ENCODE measurements around the gene NPY4R2.
"Not testable (repeated sequence)": the region's sequence is repeated elsewhere in the genome, so short reads cannot be mapped to it uniquely, and the experiment has no call there.

The NPY4R2 gene

DNA sequence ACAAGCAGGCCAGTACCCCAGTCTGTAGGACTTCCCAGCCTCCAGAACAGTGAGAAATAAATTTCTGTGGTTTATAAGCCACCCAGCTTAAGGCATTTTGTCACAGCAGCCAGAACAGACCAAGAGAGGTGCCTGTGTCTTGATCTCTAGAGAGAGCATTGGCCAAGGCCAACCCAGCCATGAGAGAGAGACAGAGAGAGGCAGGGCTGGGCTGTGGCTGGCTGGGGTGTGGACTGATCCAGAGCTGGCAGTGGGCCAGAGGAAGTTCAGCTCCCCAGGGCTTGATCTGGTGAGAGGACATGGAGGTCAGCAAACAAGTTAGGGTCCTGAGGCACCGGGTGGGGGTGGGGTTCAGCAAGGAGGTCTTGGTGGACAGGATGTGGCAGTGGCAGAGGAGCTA, 14.4 kb downstream of the NPY4R2 start:
- not testable (repeated sequence) for DNase-seq (ENCODE audit: low read depth in 3 of 3)

DNA sequence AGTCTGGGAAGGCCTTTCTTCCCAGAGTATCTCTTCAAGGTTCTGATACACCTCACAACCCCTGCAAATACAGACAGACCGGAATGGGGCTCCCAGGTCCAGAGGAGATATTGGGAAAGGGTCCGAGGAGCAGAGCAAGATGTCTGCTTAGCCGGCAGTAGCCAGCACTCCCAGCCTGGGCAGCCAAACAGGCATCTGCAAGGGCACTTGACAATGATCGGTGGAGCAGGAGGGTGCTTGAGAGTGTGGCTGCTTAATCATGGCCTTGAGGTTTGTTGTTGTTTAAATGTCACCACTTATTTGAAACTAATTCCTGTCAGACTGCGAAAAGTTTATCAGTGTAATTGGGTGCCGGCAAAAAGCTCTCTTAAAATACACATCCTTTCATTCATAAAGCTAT, 15.0 kb downstream of the NPY4R2 start:
- DNase-seq (ENCODE audit: low read depth in 3 of 3): not testable (repeated sequence)

DNA sequence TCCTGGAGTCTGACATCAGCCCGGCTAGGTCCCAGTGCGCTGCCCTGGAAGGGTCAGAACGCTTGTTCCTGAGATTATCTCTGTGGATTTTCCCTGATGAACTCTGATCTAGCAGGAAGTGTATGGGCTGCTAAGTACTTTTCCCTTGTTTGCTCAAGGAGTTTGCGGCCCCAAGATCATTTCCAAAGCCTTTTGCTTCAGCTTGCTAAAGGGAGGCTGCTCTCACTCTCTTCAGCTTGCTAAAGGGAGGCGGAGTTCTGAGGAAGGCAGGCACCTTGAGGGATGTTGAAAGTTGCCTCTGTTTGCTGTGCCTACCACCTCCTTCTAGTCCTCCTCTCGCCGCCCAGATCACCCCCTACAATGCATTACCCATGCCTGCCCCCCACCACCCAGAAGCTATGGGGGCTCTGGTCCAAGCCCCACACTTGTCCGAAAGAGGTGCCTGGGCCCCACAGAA, 18.3 kb downstream of the NPY4R2 start:
- DNase-seq (ENCODE audit: low read depth in 3 of 3): not testable (repeated sequence)

DNA sequence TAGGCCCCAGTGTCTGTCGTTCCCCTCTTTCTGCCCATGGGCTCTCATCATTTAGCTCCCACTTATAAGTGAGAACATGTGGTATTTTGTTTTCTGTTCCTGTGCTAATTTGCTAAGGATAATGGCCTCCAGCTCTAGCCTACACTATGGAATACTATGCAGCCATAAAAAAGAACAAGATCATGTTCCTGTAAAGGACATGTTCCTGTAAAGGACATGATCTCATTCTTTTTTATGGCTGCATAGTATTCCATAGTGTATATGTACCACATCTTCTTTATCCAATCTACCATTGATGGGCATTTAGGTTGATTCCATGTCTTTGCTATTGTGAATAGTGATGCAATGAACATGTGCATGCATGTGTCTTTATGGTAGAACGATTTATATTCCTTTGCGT, 19.2 kb downstream of the NPY4R2 start:
- DNase-seq (ENCODE audit: low read depth in 3 of 3): not testable (repeated sequence)

DNA sequence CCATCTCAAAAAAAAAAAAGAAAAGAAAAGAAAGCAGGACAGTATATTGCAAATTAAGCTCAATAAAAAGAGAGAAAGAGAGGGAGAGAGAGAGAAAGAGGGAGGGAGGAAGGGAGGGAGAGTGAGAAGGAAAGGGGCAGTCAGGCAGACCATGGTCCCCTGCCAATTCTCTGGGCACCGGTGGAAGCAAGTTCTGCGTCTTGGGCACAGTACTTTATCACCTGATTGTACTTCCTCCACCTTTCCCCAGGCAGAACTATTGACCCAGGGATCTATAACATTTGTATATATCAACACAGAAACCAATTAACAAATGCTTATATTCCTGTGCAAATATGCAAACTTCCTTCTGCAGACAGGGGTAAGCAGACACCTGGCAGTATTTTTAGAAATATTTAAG, 22.4 kb downstream of the NPY4R2 start:
- not testable (repeated sequence) for DNase-seq (ENCODE audit: low read depth in 3 of 3)

DNA sequence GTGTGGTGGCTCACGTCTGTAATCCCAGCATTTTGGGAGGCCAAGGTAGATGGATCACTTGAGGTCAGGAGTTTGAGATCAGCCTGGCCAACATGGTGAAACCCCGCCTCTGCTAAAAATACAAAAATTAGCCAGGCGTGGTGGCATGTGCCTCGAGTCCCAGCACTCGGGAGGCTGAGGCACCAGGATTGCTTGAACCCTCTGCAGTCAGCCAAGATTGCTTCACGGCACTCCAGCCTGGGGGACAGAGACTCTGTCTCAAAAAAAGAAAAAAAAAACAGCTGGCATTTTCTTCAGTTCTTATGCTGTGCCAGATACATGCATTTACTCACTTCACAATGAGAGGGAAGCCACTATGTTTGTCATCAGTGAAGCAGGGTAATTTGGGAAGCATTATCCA, 22.9 kb downstream of the NPY4R2 start:
- DNase-seq (ENCODE audit: low read depth in 3 of 3): not testable (repeated sequence)

DNA sequence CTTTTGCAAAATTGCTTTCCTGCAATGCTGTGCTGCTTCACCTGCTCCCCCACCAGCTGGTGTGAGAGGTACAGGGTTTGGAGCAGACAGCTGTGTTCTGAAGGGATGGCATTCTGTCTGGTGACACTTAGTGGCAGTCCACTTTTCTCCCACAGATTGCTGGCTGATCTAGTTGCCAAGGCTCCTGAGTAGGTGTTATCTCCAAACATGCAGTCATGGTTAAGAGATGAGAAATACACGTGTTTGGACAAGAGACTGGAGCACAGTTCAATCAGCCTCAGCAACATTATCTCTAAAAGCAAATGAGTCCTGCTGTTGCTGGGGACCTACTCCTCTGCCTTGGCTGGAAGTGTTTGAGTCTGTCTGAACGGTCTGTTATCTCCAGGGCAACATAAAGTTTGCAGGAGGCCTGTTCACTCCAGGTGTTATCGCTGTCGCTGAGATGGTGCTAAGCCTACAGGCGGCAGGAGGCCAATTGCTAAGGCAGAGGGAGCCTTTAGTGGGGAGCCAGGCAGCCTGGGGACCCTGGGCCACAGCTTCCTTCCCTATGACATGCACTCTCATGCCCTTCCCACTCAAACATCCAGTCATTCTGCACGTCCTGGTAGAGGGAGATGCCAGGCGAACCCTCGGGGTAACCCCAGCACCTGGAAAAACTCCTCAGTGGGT, 24.0 kb downstream of the NPY4R2 start:
- DNase-seq (ENCODE audit: low read depth in 3 of 3): not testable (repeated sequence)

DNA sequence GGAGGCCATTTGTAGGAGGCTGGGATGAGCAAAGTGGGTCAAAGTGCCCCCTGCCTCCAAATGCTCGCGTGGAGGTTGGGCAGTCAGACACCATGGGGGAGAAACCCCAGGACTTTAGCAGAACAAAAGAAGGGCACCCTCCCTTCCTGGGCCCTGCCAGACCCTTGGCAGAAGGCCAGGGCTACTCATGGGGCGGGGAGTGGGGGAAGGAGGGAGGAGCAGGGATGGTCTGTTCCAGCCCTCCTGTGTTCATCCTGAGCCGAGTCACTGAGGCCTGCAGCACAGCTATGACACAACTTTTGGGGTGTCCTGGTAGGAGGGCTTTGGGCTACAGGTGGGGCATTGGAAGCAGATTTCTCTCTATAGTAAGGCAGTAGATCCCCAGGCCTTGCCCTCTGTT, 24.9 kb downstream of the NPY4R2 start:
- not testable (repeated sequence) for DNase-seq (ENCODE audit: low read depth in 3 of 3)

DNA sequence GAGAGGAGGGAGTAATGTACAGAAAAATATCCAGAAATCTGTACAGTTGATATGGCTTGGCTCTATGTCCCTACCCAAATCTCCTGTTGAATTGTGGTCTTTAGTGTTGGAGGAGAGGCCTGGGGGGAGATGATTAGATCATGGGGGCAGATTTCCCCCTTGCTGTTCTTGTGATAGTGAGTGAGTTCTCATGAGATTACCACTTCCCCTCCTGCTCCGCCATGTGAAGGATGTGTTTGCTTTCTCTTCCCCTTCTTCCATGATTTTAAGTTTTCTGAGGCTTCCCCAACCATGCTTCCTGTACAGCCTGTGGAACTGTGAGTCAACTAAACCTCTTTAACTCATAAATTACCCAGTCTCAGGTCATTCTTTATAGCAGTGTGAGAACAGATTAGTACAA, 29.0 kb downstream of the NPY4R2 start:
- not testable (repeated sequence) for DNase-seq (ENCODE audit: low read depth in 3 of 3)

DNA sequence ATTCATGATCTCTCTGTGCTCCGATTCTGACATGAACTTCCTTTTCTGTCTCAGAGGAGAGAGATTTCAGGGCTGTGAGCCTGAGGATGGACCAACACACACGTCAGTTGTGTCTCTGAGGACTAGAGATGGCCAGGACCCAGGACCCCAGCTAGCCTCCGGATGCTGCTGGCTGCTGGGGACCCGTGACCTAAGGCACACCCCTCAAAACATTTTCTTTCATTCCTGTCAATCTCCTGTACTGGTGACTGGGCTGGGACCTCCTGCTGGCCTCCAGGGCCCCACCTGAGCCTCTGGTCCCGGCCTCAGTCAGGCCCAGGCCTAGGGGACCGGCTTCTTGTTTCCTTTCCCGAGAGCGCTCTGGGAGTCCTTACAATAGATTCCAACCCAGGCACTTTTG, 38.7 kb downstream of the NPY4R2 start:
- not testable (repeated sequence) for DNase-seq (ENCODE audit: low read depth in 3 of 3)

DNA sequence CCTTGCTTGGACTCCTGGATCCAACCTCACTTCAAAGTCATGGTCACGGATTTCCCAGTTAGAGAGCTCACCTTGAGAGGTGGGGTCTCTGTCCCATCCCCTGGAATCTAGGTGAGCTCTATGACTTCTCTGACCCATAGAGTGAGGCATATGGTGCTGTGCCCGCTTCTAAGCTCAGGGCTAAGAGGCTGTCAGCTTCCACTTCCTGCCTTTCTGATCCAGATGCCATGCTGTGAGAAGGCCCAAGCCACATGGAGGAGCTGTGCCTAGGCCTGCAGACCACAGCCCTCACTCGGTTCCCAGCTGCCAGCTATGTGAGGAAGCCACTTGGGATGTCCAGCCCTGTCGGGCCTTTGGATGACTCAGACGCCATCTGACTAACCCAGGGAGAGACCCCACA, 41.2 kb downstream of the NPY4R2 start:
- DNase-seq (ENCODE audit: low read depth in 3 of 3): not testable (repeated sequence)

DNA sequence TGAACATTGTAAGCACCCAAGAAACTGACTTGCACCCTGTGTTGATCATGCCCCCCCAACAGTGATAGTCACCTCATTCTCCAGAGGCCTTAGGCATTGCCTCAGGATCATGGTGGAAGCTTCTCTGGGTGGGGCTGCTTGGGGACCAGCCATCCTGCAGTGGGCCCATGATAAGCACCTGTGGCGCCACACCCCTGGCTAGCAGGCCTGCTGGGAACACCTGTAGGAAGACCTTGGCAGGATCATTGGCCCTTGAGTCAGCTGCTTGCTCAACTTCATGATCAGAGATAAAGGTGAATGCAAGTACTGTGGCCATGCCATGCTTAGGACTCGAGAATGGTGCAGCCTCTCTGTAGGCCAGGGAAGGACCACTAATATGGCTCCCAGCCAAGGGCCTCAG, 42.2 kb downstream of the NPY4R2 start:
- not testable (repeated sequence) for DNase-seq (ENCODE audit: low read depth in 3 of 3)

DNA sequence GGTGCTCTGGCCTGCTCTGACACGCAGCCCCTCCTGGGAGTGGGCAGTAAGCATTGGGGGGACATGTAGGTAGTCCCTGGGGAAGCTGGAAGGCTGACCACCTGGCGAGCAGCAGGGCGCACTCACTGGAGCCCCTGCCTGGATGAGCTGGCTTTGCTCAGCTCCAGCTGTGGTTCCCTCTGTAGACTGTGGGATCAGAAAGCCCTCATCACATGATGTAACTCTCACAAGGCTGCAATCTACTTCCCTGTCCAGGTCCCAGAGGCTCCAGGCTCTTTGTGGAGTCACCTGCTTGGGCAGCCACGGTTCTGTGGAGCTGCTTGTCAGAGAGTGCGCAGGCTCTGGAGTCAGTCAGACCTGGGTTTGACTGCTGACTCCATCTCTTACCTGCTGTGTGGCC, 44.3 kb downstream of the NPY4R2 start:
- not testable (repeated sequence) for DNase-seq (ENCODE audit: low read depth in 3 of 3)

DNA sequence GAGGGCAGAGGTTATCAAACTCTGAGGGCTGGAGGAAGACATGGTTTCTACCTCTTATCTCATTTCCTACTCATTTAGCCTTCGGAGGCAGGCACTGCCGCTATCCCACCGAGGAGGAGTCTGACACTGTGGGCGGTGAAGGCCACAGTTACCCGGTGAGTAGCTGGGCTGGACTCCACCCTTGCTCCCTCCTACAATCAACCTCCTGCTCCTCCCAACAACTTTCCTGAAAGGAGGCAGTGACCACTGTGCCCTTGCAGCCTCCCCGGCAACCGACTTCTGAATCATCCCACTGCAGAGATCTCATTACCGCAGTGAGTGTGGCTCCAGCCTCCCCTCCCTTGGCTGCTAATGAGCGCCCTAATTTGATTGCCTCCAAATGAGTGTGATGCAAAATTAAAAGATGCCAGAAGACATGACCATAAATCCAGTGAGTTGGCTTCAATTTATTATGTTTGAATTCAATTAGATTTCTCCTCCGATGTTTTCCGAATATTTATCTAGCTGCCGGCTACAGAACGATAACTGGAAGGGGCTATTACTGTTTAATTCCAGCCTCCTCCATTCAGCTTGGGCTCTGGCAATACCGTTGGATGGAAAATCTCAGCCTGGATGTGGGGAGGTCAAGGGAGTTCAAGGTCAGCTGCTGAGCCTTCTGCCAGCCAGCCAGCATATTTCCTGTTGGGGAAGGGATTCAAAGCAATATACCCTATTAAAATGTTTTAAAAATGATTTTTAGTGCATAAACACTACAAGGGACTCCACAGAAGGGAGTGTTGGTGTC, 46.0 kb downstream of the NPY4R2 start:
- not testable (repeated sequence) for DNase-seq (ENCODE audit: low read depth in 3 of 3)

DNA sequence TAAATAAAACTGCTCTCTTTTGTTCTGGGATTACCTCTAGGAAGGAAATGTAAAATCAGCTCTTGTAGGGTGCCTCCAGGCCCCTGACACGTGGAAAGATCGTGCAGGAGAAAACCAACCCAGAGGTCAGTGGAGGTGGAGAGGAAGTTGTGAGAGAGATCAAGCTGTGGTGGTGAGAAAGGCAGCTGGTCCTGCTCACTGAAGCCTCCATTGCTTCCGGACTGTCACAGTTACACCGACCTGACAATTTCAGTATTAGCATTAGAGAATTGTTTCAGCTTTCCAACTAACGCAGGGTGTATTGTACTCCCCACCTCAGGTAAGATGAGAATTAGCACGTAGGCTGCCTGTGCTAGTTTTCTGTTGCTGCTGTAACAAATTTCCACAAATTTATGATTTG, 50.5 kb downstream of the NPY4R2 start:
- DNase-seq (ENCODE audit: low read depth in 3 of 3): not testable (repeated sequence)

DNA sequence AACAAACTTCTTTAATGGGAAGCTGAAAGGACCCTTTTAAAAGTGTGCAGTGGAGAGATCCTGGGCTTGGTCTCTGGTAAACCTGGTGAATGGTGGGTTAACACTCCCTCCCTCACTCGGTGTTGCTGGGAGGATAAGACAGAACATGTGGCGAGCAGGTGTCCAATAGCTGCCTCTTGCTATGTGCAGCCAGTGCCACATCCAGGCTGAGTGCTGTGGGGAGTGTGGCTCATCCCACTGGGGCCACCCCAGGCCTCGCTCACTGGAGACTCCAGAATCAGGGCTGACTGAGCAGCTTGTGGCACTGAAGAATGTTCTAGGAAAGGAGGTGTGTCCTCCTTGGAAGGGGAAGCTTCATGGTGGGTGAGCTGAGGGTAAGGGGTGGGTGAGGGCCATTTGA, 51.6 kb downstream of the NPY4R2 start:
- not testable (repeated sequence) for DNase-seq (ENCODE audit: low read depth in 3 of 3)

DNA sequence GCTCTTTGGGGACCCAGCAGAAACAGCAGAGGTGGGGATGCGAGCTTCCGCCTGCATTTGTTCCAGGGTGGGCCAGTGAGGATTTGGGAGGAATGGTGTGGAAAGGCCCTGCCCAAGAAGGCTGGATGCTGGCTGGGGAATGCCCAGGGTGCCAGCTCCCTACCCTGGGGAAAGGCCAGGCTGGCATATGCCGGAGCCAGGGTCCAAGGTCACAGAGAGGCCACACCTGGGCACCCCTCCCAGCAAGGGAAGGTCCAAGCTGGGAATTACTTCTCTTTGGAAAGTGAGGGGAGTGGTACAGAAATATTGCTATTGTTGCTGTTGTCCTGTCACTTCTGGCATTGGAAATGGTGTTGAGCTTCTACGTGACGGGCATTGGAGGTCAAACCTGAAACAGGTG, 53.1 kb downstream of the NPY4R2 start:
- DNase-seq (ENCODE audit: low read depth in 3 of 3): not testable (repeated sequence)

DNA sequence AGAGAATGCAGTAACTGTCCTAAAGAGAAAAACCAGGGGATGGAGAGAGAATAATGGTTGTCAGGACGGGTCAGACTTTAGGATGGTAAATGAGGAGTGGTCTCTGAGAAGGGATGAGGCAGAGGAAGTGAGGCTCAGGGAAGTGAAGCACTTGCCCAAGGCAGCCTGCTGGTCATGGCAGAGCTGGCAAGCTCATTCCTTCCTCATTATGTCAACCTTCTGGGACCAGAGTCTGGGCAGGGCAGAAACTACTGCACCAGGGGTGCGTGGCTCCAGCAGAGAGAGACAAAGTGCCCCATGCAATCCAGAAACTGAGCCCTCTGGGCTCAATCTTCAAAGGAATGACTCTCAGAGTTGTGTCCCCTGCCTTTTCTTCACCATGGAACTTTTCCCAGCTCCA, 53.6 kb downstream of the NPY4R2 start:
- not testable (repeated sequence) for DNase-seq (ENCODE audit: low read depth in 3 of 3)

Data from stimulated activated CD4-positive, alpha-beta T cell treated with anti-CD3 and anti-CD28 coated beads, TNF-alpha, amount 100 ng/mL, for 4 hours (primary cell).